ENCODE data around the gene SNED1.

Gene SNED1

GRCh38 chr2:240982821-240983281, 15.6 kb upstream of the SNED1 start:
- no peak for TF ChIP-seq CTCF (IDR thresholded peaks at IDR 0.05; ENCODE audit: insufficient read depth, missing control alignments)
- no peak for DNase-seq (ENCODE audit: insufficient read length, low spot score)
- FAIRE-seq = no peak

GRCh38 chr2:240983361-240983995, 14.9 kb upstream of the SNED1 start:
- no peak for FAIRE-seq

GRCh38 chr2:240983996-240984498, 14.4 kb upstream of the SNED1 start:
- TF ChIP-seq CTCF (IDR thresholded peaks at IDR 0.05; ENCODE audit: insufficient read depth, missing control alignments) = no peak
- no peak for FAIRE-seq

More at GRCh38 chr2:240983361-240983995, 14.9 kb upstream of the SNED1 start:
- peak; percentile 42 for DNase-seq (ENCODE audit: insufficient read length, low spot score)
- peak; percentile 23 for TF ChIP-seq CTCF (IDR thresholded peaks at IDR 0.05; ENCODE audit: insufficient read depth, missing control alignments)

GRCh38 chr2:240985881-240986786, 12.3 kb upstream of the SNED1 start:
- FAIRE-seq (no peak), DNase-seq (ENCODE audit: insufficient read length, low spot score) (no peak)
- TF ChIP-seq CTCF (IDR thresholded peaks at IDR 0.05; ENCODE audit: insufficient read depth, missing control alignments) = no peak

More at GRCh38 chr2:240983996-240984498, 14.4 kb upstream of the SNED1 start:
- no peak for DNase-seq (ENCODE audit: insufficient read length, low spot score)

GRCh38 chr2:240986787-240987411, 11.5 kb upstream of the SNED1 start:
- FAIRE-seq (no peak), DNase-seq (ENCODE audit: insufficient read length, low spot score) (no peak)
- TF ChIP-seq CTCF (IDR thresholded peaks at IDR 0.05; ENCODE audit: insufficient read depth, missing control alignments) = no peak

- TF ChIP-seq CTCF (IDR thresholded peaks at IDR 0.05; ENCODE audit: insufficient read depth, missing control alignments) = no peak
- no peak for DNase-seq (ENCODE audit: insufficient read length, low spot score)
- FAIRE-seq = no peak
These were observed 10.8 kb upstream of the SNED1 start for GRCh38 chr2:240987588-240987987.

All from D721Med (cell line).